Kidney (tissue), 14 donors: ENCODE data around the gene ARRDC5. TPM values are rescaled to one million over a fixed set of nuclear protein-coding genes. Genes with fewer than 3 reads are reported as not detected.

Source experiments
- DNase-seq, 5 donors: peaks; one replicate each; pipeline ENCODE4 v3.0.0-alpha.2; 2013 to 2020
- FAIRE-seq: peaks from 2 replicates; lab custom pipeline; 2012; peaks lifted over from hg19 to GRCh38; lab: Jason Lieb, UNC
- H3K27ac ChIP-seq, 2 donors: one replicate each; pipeline ENCODE4 v1.7.0; 2013; ENCODE audit warnings: low read depth in 2 of 2, low read length in 2 of 2, inconsistent platforms in 1 of 2
- H3K27me3 ChIP-seq: one replicate; pipeline ENCODE4 v1.7.1; 2013; ENCODE audit warnings: low read length, inconsistent platforms; ENCODE audit not compliant: control insufficient read depth, insufficient read depth
- H3K36me3 ChIP-seq, 3 donors: one replicate each; pipeline versions ENCODE4 v1.7.0 to v1.7.1; 2013; ENCODE audit warnings: low read length in 3 of 3, control low read depth in 1 of 3, inconsistent platforms in 1 of 3; ENCODE audit not compliant: insufficient read depth in 3 of 3, control insufficient read depth in 2 of 3
- H3K4me1 ChIP-seq, 3 donors: one replicate each; pipeline versions ENCODE4 v1.7.0 to v1.7.1; 2013; ENCODE audit warnings: low read length in 3 of 3, inconsistent platforms in 1 of 3, low read depth in 1 of 3; ENCODE audit not compliant: control insufficient read depth in 2 of 3, insufficient read depth in 2 of 3
- H3K4me3 ChIP-seq, 3 donors: one replicate each; pipeline versions ENCODE4 v1.7.0 to v1.8.1; 2013; ENCODE audit warnings: low read length in 3 of 3, control low read depth in 1 of 3, inconsistent platforms in 1 of 3
- H3K9ac ChIP-seq, 3 donors: one replicate each; pipeline versions ENCODE4 v1.7.0 to v1.7.1; 2013; ENCODE audit warnings: low read length in 3 of 3, control low read depth in 1 of 3, inconsistent platforms in 1 of 3
- H3K9me3 ChIP-seq, 3 donors: one replicate each; pipeline versions ENCODE4 v1.7.0 to v1.7.1; 2013; ENCODE audit warnings: low read length in 3 of 3, control low read depth in 1 of 3, inconsistent platforms in 1 of 3; ENCODE audit not compliant: control insufficient read depth in 2 of 3, insufficient read depth in 1 of 3
- intact Hi-C: fragments of 100-400 bp; cut with DNase I; formaldehyde crosslinking; loops from one replicate; pipeline ENCODE4 v1.11.1; 2022
- polyA plus RNA-seq: library from polyadenylated mRNA; stranded (reverse); fragments of 350-450 nt; fragmentation: Illumina TruSeq; extraction: RNeasy Lipid Tissue Mini Kit (QIAGEN cat#74804); gene quantifications from one replicate; pipeline ENCODE4 v1.2.3, GENCODE V29; 2014; ENCODE audit warnings: low read depth, low replicate concordance; ENCODE audit not compliant: insufficient read depth
- total RNA-seq: library from RNA; stranded (reverse); fragmentation: NEBNext Ultra II Directional; extraction: Animal tissue kit (Norgen Biotek cat#: 25700); gene quantifications from one replicate; pipeline ENCODE4 v1.2.1, GENCODE V29; 2021
- TF ChIP-seq, protein P1 (sequence below): IDR thresholded peaks from 3 replicates; pipeline ENCODE4 v1.5.1; 2012; ENCODE audit warnings: mild to moderate bottlenecking, moderate library complexity, borderline replicate concordance; ENCODE audit not compliant: insufficient read depth; ENCODE audit errors: extremely low read depth
- donor health status: control.
- donor health status: control.
- donor health status: control.
- donor health status: control.
- donor health status: control.
- donor health status: DM: yes; HTN: yes; CAD: no.
- donor health status: Normal renal cell carcinoma (clear cell type).

Gene ARRDC5
- total and polyA plus RNA-seq, 2 donors from 2014 or later = 1.4 TPM; not detected in 1

DNA sequence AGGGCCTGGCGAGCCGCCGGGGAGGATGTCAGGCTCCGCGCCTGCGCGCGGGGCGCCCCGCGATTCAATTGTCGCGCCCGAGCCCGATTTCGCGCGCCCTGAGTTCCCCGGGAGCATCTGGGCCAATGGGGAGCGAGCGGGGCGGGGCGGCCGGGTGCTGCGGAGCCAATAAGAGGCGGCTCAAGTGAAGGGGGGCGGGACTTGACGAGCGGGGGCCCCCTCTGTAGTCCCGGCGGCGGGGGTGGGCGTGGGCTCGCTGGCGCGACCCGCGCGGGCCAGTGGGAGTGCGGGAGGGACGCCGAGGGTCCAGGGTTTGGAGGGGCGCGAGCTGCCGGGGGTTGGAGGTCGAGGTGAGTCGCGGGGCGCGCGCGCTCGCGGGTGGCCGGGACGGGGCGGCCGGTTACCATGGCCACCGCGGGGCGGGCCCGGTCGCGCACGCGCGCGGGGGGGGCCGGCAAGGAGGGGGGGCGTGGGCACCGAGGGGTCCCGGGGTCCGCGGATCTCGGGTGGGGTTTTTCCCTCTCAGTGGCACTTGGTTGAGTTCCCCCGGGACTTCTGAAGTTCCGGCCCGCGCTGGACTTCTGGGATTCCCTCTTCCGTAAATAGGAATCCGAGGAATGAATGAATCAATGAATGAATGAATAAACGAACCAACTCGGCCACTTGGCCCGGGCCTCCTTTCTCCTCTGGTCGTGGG is 7.3 kb upstream of the ARRDC5 start:
- Histone ChIP-seq H3K36me3 (no peaks in the 10 kb centered on the region), H3K4me1 (peaks cover 0 to 15% (median 13%) of the 10 kb centered on the region in 3 donors), H3K4me3 (peak overlapping the region; percentile 44 to 72 (median 59)), H3K27ac (no peak overlapping the region), H3K9ac (peak overlapping the region in 2 of 3 donors; percentile 19 to 22), H3K27me3 (no peaks in the 10 kb centered on the region), H3K9me3 (no peaks in the 10 kb centered on the region)
- peak; percentile 92 to 98 (median 95) for DNase-seq
- intact Hi-C loops = loop anchor here (5.0 kb wide), 1 partner anchor 33 kb away; no protein-coding TSS in a partner anchor
- FAIRE-seq = no peak
- TF ChIP-seq, protein P1, sequence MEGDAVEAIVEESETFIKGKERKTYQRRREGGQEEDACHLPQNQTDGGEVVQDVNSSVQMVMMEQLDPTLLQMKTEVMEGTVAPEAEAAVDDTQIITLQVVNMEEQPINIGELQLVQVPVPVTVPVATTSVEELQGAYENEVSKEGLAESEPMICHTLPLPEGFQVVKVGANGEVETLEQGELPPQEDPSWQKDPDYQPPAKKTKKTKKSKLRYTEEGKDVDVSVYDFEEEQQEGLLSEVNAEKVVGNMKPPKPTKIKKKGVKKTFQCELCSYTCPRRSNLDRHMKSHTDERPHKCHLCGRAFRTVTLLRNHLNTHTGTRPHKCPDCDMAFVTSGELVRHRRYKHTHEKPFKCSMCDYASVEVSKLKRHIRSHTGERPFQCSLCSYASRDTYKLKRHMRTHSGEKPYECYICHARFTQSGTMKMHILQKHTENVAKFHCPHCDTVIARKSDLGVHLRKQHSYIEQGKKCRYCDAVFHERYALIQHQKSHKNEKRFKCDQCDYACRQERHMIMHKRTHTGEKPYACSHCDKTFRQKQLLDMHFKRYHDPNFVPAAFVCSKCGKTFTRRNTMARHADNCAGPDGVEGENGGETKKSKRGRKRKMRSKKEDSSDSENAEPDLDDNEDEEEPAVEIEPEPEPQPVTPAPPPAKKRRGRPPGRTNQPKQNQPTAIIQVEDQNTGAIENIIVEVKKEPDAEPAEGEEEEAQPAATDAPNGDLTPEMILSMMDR = no peak

DNA sequence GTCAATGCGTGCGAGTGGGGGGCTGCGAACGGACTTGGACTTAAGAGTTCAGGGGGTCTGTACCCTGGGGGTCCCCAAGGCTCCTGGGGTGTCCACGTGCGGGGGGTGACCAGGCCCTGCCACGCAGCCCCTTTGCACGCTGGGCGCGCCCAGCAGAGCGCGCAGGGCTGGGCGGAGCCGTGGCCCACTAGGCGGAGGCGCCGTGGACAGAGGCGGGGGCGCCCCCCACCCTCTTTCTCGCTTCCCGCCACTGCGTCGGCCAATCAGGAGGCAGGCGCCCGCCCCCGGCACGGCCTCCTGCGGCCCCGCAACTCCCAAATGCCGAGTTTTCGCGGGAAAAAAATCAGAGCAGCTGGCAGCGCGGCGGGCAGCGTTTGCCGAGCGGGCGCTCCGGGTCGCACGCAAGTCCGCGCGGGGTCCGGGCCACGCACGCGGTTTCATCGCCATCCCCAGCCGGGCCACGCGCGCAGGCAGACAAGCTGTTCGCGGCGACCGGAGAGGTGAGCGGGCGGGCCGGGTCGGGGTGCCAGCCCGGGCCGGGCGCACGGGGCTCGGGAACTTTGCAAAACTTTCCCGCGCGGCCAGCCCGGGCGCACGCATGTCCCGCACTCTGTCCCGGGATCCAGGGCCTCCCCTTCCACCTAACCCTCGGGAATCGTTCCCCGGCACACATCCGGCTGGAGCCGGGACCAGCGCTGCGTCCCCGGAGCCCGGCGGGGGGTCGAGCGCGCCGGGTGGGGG is 6.6 kb upstream of the ARRDC5 start, which contains the start of gene UHRF1:
Gene UHRF1 (plus strand): TSS at position 346 of the 741 bp plus-strand sequence. CDS start 1,385 bp downstream, outside the sequence.
- no peak for FAIRE-seq
- intact Hi-C loops = no loop called here
- peak in 4 of 5 donors; percentile 69 to 85 (median 74) for DNase-seq

DNA sequence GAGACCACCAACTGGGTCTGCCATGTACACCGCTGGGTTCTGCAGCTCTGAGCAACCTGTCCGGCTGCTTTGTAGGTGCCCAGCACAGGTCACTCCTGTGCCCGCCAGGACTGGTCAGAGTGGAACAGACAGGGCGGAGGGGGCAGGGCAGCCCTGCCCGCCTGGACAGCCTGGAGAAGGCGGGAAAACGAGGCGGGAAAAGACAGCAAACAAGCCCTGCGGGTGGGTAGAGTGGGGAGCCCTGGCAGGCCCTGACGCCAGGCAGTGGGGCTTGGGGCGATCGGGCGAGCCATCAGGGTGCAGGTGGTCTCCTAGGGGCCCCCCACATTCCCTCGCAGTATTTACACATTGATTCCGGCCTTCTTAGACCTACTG is 6.1 kb upstream of the ARRDC5 start:
- Histone ChIP-seq H3K4me3 (no peak overlapping the region), H3K4me1 (peaks cover 0 to 15% (median 13%) of the 10 kb centered on the region in 3 donors), H3K9ac (no peak overlapping the region), H3K9me3 (no peaks in the 10 kb centered on the region), H3K27ac (no peak overlapping the region), H3K36me3 (no peaks in the 10 kb centered on the region), H3K27me3 (no peaks in the 10 kb centered on the region)
- intact Hi-C loops = no loop called here
- TF ChIP-seq, protein P1 = no peak
- FAIRE-seq (no peak), DNase-seq (peak in 4 of 5 donors; percentile 53 to 79 (median 60))

More for the DNA sequence above, 6.6 kb upstream of the ARRDC5 start, which contains the start of gene UHRF1:
- Histone ChIP-seq H3K9ac (peak within 1 kb of the TSS in 2 of 3 donors; percentile 19 to 22), H3K9me3 (no peaks in the 10 kb centered on the region), H3K36me3 (no peaks in the 10 kb centered on the region), H3K27ac (no peak within 1 kb of the TSS), H3K27me3 (no peaks in the 10 kb centered on the region), H3K4me3 (peak within 1 kb of the TSS; percentile 44 to 72 (median 59)), H3K4me1 (peaks cover 0 to 15% (median 13%) of the 10 kb centered on the region in 3 donors)
- TF ChIP-seq, protein P1 = no peak
